HG02798 (cell line): ENCODE data around the gene TCF7L2.
A peak's percentile ranks its signal among the peaks of the same experiment; 100 is the strongest.

Experiments
- ATAC-seq: cut with Tn5 transposase; IDR thresholded peaks from one replicate; pipeline ENCODE4 v1.9.1; 2021; ENCODE audit warnings: mild to moderate bottlenecking; ENCODE audit not compliant: unreplicated experiment, poor library complexity

The TCF7L2 gene

GRCh38 chr10:113161066-113161465, 211.0 kb downstream of the TCF7L2 start:
- no peak for ATAC-seq

GRCh38 chr10:113162960-113163359, 212.9 kb downstream of the TCF7L2 start:
- ATAC-seq = no peak

GRCh38 chr10:113165673-113166072, 215.6 kb downstream of the TCF7L2 start:
- ATAC-seq = no peak

GRCh38 chr10:113167702-113168101, 217.7 kb downstream of the TCF7L2 start:
- no peak for ATAC-seq

- no peak for ATAC-seq
These were observed 218.5 kb downstream of the TCF7L2 start for GRCh38 chr10:113168584-113168983.

- ATAC-seq = no peak
These were observed 219.1 kb downstream of the TCF7L2 start for GRCh38 chr10:113169111-113169510.

GRCh38 chr10:113169853-113170460, 219.9 kb downstream of the TCF7L2 start:
- peak; percentile 78 for ATAC-seq

- no peak for ATAC-seq
These were observed 221.6 kb downstream of the TCF7L2 start for GRCh38 chr10:113171662-113172061.

- no peak for ATAC-seq
These were observed 225.1 kb downstream of the TCF7L2 start for GRCh38 chr10:113175176-113175575.

- ATAC-seq = no peak
These were observed 226.0 kb downstream of the TCF7L2 start for GRCh38 chr10:113175756-113176651.

GRCh38 chr10:113176652-113177155, 226.7 kb downstream of the TCF7L2 start:
- ATAC-seq = no peak

GRCh38 chr10:113177156-113177935, 227.3 kb downstream of the TCF7L2 start:
- ATAC-seq = no peak

GRCh38 chr10:113177936-113178335, 227.9 kb downstream of the TCF7L2 start:
- no peak for ATAC-seq

GRCh38 chr10:113178771-113179170, 228.7 kb downstream of the TCF7L2 start:
- ATAC-seq = no peak

- ATAC-seq = no peak
These were observed 229.2 kb downstream of the TCF7L2 start for GRCh38 chr10:113179265-113179664.

GRCh38 chr10:113179966-113180365, 229.9 kb downstream of the TCF7L2 start:
- no peak for ATAC-seq

GRCh38 chr10:113180401-113181154, 230.5 kb downstream of the TCF7L2 start:
- no peak for ATAC-seq

GRCh38 chr10:113182154-113182553, 232.1 kb downstream of the TCF7L2 start:
- ATAC-seq = no peak

- ATAC-seq = no peak
These were observed 233.5 kb downstream of the TCF7L2 start for GRCh38 chr10:113183573-113183972.
